H7 (cell line): ENCODE measurements around the gene TOX3. TPM values are rescaled to one million over a fixed set of nuclear protein-coding genes. Genes with fewer than 3 reads are reported as not detected.

Experiments
- DNase-seq: peaks from one replicate; pipeline ENCODE4 v3.0.0; 2012
- H3K27me3 ChIP-seq: 2 replicates; pipeline ENCODE4 v1.6.0; 2011; ENCODE audit warnings: mild to moderate bottlenecking, low read length; ENCODE audit not compliant: control insufficient read depth, insufficient read depth
- H3K36me3 ChIP-seq: replicated peaks from 2 replicates; pipeline ENCODE4 v1.5.1; 2011; ENCODE audit warnings: low read length; ENCODE audit not compliant: control insufficient read depth, insufficient read depth
- H3K4me3 ChIP-seq: 2 replicates; pipeline ENCODE4 v1.5.1; 2011; ENCODE audit warnings: low read depth, mild to moderate bottlenecking, control low read depth, low read length, moderate library complexity; ENCODE audit not compliant: insufficient read depth
- total RNA-seq: library from RNA; depleted of rRNA; stranded (reverse); fragments of >200 nt; shearing (Covaris generic); gene quantifications from 2 replicates; pipeline ENCODE4 v1.2.3, GENCODE V29; 2014; rRNA removed

TOX3 gene
- total RNA-seq, result 14.1 and 18.1 TPM in 2 replicates

DNA sequence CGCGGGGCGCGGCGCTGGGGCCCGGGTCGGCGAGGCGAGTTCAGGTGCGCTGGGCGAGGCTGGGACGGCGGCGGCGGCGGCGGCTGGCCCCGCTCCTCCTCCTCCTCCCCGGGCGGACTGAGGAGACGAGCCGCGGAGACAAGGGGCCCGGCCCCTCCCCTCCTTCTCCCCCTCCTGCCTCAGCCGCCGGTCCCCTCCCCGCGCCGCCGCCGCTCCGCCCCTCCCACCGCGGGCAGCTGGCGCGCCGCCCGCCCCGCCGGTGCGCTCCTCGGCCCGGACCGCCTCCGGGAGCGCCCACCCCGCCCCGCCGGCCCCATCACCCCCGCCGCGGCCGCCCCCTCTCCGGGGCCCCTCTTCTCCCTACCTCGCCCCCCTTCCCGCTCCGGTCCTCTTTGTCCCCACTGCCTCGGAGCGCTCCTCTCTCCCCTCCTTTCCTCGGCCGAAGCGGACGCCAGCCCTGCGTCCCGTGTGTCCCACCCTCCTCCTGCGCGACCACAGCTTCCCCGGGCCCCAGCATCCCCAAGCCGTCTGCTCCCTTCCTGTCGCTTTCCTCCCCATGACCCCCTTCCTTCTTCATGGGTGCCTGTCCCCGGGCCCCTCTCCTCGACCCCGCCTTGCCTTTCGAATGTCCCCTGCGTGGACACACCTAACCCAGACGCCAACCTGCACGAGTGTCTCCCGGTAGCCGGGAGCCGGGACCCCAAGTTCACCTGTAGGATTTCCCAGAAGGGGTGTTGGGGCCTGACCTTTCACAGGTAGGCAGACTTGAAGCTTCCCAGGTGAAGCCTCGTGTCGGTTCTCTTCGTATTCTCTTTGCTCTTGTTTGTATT lies at the start of gene TOX3:
Gene TOX3, minus strand, starts transcription at position 140 of the 830 bp plus-strand sequence. CDS start 420 bp downstream, outside the sequence.
- Histone ChIP-seq H3K4me3 (peak within 1 kb of the TSS; percentile 89), H3K36me3 (no peaks in the 10 kb centered on the region), H3K27me3 (peaks cover 40% of the 10 kb centered on the region)
- DNase-seq, result peak; percentile 89

DNA sequence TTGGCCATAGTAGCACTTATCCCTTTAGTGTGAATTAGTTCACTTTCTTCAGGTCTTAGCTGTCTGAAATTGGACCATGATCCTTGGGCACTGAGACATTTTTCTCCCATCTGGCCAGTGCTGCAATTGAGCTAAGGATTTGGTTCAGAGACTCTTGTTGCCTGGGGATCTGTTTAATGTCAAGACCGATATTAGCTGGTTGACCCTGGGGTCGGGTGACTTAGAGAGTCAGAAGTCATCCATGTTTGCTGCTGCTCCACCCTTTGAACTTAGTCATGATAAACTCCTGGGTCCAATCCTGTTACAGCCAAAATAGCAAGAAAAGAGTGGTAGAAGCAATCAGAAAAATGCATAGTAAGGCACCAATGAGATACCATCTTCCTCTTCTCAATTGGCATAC lies 45.8 kb upstream of the TOX3 start:
- no peak for DNase-seq
- no peak overlapping the region for H3K4me3 ChIP-seq
- H3K27me3 ChIP-seq, result no peaks in the 10 kb centered on the region
- no peaks in the 10 kb centered on the region for H3K36me3 ChIP-seq

DNA sequence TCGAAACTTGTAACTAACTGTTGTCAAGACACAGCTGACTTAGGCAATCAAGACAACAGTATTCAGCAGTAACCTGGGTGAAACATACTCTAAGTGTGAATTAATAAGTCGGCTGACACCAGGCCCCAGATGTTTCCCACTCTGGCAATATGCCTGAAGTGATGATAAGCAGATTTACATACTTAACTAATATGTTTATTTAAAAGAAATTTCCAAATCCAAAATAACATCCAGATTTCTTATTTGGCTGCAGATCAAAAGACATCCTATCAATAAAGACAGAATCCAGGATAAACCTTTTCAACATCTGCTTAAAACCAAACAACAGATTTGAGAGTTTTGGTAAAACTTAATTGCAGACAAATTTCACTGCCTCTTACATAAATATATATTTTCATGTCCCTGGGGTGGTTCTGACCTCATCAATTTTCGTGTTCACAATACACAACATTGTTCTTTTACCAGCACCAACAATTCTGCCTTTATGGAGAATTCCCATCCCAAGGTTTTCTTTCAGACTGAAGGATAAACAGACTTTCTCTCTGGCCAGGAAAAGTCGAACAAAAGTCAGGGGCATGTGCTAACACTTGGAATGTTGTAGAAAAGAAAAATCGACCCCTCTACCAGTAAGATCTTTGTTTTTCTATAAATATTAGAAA lies 45.1 kb upstream of the TOX3 start:
- Histone ChIP-seq H3K27me3 (no peaks in the 10 kb centered on the region), H3K4me3 (no peak overlapping the region), H3K36me3 (no peaks in the 10 kb centered on the region)
- DNase-seq, result no peak

DNA sequence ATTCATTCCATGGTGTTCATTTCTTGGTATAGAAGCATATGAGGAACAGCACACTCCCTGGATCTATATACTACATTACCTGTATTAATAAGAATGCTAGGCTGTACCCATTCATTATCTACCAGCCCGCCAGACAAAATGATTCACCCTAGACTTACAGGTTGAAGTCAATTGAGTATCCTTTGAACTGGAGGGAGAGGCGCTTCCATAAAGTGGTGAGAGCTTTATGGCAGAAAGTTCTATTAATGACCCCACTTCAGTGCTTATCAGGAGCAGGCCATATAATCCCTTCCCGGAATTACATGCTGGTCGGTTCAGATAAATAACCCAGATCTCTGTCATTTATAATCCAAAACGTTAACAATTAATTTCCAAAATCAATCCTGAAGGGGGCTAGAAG lies 44.5 kb upstream of the TOX3 start:
- Histone ChIP-seq H3K36me3 (no peaks in the 10 kb centered on the region), H3K4me3 (no peak overlapping the region), H3K27me3 (no peaks in the 10 kb centered on the region)
- DNase-seq, result no peak

DNA sequence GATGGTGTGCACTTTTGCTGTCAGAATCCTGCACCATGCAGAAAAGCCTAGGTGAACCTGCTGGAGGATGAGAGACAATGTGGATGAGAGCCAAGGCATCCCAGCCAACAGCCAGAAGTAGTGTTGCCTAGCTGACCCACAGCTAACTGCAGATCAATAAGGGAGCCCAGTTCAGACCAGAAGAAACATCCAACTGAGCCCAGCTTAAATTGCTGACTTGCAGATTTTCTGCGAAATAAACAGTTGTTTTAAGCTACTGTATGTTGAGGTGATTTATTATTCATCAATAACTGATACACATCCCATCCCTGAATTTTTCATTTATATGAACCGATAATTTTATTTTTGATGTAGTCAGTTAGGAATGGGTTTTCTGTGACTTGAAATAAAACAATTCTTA lies 39.2 kb upstream of the TOX3 start:
- Histone ChIP-seq H3K36me3 (no peaks in the 10 kb centered on the region), H3K4me3 (no peak overlapping the region), H3K27me3 (no peaks in the 10 kb centered on the region)
- DNase-seq, result no peak

DNA sequence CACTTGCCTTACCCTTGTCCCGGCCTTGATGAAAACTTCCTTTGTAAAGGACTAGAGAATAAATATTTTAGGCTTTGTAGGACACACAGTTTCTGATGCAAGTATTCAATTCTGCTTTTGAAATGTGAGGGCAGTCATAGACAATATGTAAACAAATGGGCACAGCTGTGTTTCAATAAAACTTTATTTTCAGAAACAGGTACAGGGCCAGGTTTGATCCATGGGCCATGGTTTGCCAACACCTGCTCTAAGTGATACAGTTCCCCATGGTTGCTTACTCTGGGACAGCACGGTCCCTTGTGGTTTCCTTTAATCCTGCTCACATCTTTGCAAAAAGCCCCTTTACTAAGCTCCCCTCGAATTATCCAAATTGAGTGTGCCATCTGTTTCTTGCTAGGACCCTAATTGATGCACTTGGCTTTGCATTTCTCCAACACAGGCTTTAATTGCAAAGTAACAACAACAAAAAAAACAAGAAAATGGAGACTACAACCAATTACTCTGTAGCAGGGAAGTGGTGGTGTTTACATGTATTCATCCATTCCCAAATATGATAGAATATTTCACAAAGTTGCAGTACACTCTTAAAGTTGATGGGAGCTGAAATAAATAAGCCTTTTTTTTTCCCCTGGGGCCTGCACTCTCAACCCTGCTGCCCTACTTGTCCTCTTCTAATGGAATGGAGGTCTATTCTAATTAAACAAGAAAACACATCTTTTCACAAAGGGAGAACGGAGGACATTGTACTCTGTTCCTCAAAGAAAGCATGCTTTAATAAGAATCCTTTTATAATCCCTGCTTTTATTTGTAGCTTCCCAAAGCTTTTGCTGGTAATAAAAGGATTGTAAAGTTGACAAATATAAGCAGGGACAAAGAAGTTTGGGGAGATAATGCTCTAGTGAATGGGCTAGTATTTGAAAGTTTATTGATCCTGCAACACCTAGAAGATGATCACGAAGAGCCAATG lies 37.7 kb upstream of the TOX3 start:
- Histone ChIP-seq H3K36me3 (no peaks in the 10 kb centered on the region), H3K27me3 (no peaks in the 10 kb centered on the region), H3K4me3 (no peak overlapping the region)
- no peak for DNase-seq

DNA sequence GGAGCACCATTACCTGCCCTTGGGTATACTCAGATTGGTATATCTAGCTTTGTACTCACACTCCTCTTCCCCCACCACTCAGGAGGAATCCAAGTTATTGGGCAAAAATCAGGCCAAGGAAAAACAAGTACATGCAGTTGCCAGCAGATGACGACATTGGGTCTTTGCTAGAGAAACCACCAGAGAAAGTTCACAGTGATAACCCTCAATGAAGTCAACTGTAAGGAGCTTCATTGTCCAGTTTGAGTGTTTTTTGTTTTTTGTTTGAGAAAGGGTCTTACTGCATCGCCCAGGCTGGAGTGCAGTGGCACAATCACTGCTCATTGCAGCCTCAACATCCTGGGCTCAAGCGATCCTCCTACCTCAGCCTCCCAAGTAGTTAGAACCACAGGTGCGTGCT lies 34.6 kb upstream of the TOX3 start:
- Histone ChIP-seq H3K36me3 (no peaks in the 10 kb centered on the region), H3K4me3 (no peak overlapping the region), H3K27me3 (no peaks in the 10 kb centered on the region)
- no peak for DNase-seq

DNA sequence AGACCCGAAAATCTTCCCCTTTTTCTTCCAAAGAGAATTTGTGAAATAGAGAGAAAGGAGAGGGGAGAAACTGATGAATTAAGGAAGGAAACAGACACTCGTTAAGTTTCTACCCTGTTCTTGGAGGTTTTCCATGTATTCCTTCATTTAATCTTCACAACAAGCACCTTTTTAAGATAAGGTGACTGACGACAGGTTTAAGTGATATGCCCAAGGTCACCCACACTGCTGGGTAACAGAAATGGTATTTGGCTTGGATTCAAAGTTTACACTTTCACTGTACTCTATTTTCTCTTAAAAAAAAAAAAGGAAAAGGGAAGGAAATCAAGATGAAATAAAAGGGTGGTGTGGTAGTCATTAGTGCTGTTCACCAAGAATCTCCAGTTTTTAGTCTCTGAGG lies 33.5 kb upstream of the TOX3 start:
- no peak for DNase-seq
- Histone ChIP-seq H3K27me3 (no peaks in the 10 kb centered on the region), H3K36me3 (no peaks in the 10 kb centered on the region), H3K4me3 (no peak overlapping the region)

DNA sequence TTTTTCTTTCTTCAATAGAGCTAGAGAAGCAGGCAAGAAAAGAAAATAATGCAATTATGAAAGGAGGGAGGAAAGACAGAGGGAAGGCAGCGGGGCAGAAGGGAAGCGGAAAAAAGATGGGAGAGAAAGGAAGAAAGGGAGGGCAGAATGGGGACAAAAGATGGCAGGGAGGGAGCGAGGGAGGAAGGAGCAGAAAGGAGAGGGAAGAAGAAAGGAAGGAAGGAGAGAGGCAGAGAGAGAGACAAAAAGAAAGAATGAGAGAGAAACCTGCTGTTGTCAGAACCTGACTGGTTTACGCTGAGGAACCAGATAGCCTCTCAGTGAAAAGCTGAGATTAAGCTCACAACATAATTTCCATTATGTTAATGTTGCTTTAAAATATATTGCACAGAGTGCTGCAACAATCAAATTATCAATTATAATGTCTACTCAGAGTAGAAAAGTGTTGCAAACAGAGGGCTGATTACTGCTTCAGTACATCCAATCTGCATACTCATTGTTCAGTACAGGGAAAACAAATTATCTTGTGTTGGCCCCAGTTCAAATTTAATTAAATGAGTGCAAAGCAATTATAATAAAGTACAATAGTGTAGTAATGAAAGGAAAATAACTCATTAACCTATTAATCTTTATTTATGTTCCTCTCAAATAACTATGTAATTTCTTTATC lies 32.0 kb upstream of the TOX3 start:
- H3K27me3 ChIP-seq, result no peaks in the 10 kb centered on the region
- DNase-seq, result no peak
- no peak overlapping the region for H3K4me3 ChIP-seq
- no peaks in the 10 kb centered on the region for H3K36me3 ChIP-seq

DNA sequence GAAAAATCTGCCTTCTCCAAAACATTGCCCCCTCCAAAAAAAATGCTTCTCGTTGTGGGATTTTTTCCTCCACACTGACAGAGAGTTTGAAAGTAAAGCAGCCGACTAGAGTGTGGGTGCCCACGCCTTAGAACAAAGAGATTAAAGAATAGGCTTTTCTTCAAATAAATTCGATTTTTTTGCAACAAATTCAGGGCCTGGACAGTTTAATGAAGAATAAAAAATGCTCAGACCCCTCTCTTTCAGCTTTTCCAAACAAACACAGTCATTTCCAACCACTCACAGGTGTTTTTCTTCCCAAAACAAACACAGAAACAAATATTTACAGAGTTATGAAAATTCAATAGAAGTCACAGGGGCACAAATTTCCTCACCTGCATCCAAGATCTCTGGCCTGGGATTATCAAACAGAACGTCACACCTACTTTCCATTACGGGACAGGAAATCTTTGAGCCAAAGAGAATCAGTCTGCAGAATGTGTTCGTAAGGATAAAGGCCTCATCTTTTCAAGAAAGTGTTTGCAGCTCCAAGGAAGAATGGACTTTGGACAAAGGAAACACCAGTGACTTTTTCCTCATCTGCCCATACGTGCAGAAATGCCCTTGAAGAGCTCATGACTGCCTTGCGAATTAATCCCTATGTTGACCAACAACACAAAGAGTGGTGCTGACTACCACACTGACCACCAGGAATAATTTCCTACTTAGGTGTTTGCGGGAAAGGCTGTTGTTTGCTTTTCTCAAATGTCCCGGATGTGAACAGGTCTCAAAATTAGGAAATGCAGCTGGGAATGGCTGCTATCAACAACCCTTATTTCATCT lies 31.3 kb upstream of the TOX3 start:
- no peaks in the 10 kb centered on the region for H3K27me3 ChIP-seq
- H3K4me3 ChIP-seq, result no peak overlapping the region
- H3K36me3 ChIP-seq, result no peaks in the 10 kb centered on the region
- no peak for DNase-seq

DNA sequence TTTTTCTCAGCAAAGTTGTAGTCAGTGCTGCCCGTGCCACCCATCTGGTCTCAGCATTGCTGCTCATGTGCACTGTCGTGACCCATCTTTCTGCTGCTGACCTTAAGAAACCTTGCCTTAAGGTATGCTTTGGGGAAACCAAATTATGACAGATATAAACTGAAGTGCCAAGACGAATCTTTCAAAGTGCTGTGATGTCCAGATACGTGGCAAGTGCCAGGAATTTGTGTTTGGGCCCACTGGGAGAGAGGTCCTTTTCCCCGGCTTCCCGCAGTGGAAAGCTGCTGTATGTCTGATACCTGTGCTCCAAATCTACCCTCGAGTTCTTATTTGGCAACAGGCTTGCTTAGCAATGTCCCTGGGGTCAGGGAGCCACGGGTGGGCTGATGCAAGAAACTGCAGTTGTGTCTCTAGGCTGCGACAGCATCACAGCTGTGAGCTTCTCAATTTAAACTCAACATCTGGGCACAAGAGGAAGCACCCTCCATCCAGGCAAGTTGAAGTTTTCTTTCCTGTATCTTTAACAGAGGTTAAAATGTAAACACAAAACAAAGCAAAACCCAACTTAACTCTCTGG lies 30.3 kb upstream of the TOX3 start:
- no peak for DNase-seq
- Histone ChIP-seq H3K4me3 (no peak overlapping the region), H3K27me3 (no peaks in the 10 kb centered on the region), H3K36me3 (no peaks in the 10 kb centered on the region)

DNA sequence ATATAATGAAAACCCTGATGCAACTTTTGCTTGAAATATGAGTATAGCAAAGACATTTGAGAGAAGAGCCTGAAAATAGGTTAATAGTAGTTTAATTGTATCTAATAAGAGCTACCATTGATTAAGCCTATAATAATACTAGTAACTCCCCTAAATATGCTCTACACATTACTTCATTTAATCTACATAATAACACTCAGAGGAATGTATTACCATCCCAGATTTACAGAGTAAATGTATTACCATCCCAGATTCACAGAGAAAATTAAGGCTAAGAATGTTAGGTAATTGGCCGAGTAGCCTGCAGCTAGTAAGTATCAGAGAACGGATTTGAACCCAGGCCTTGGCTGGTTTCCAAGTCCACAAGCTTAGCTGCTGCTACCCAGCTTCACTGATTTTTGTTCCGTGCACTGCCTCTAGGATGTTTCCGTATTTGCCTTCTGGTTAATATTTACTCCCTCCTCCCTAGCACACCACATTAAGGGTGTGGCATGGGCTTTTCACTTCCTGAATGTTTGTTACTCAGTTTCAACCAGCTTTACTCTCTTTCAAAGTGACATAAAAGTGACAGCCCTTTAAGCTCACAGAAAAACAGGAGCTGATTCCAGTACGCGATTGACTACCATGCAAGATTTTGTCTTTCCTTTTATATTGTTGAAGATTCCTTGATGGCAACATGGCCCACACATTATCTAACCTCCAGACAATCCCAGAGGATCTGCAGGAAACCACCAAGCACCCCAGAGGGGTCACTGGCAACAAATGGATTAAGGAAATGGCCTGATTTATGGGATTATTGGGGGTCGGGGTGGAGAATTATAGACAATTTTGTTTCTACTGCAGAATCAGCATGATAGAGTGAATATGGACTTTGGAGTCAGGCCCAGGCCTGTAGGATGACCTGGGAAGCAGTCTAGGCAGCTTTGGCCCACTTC lies 26.7 kb upstream of the TOX3 start:
- no peak for DNase-seq
- no peaks in the 10 kb centered on the region for H3K27me3 ChIP-seq

More for the DNA sequence above, 26.7 kb upstream of the TOX3 start:
- Histone ChIP-seq H3K36me3 (no peaks in the 10 kb centered on the region), H3K4me3 (no peak overlapping the region)
